ENCODE results near the gene MSLN.
A peak's percentile ranks its signal among the peaks of the same experiment; 100 is the strongest.

The MSLN gene

GRCh38 chr16:722835-723633 lies 37.5 kb upstream of the MSLN start:
- DNase-seq (ENCODE audit: insufficient read length, low spot score) (no peak), FAIRE-seq (no peak)

- no peak for FAIRE-seq
- no peak for DNase-seq (ENCODE audit: insufficient read length, low spot score)
Observed at GRCh38 chr16:723695-724094, 36.8 kb upstream of the MSLN start.

GRCh38 chr16:724188-725040 lies 36.1 kb upstream of the MSLN start:
- no peak for DNase-seq (ENCODE audit: insufficient read length, low spot score)
- no peak for FAIRE-seq

- FAIRE-seq (no peak), DNase-seq (ENCODE audit: insufficient read length, low spot score) (no peak)
Observed at GRCh38 chr16:725041-725376, 35.5 kb upstream of the MSLN start.

- FAIRE-seq (peak; percentile 63), DNase-seq (ENCODE audit: insufficient read length, low spot score) (no peak)
Observed at GRCh38 chr16:725463-726187, 34.9 kb upstream of the MSLN start.

- DNase-seq (ENCODE audit: insufficient read length, low spot score): no peak
- no peak for FAIRE-seq
Observed at GRCh38 chr16:726188-726437, 34.4 kb upstream of the MSLN start.

GRCh38 chr16:726438-727290 lies 33.9 kb upstream of the MSLN start, which contains the start of the genes CCDC78 and HAGHL:
TSS of gene CCDC78 (minus strand) at chr16:726443. CDS start at chr16:726367, 76 bp downstream.
TSS of gene HAGHL (plus strand) at chr16:727106. CDS start at chr16:727510, 404 bp downstream.
- FAIRE-seq: peak; percentile 51
- no peak for DNase-seq (ENCODE audit: insufficient read length, low spot score)

GRCh38 chr16:727291-727977 lies 33.1 kb upstream of the MSLN start:
- no peak for DNase-seq (ENCODE audit: insufficient read length, low spot score)
- no peak for FAIRE-seq

GRCh38 chr16:728131-728889 lies 32.2 kb upstream of the MSLN start:
- FAIRE-seq: peak; percentile 94
- peak; percentile 76 for DNase-seq (ENCODE audit: insufficient read length, low spot score)

- FAIRE-seq (no peak), DNase-seq (ENCODE audit: insufficient read length, low spot score) (no peak)
Observed at GRCh38 chr16:728890-729744, 31.4 kb upstream of the MSLN start.

GRCh38 chr16:729768-730665 lies 30.5 kb upstream of the MSLN start:
- FAIRE-seq (no peak), DNase-seq (ENCODE audit: insufficient read length, low spot score) (no peak)

GRCh38 chr16:730666-731509 lies 29.6 kb upstream of the MSLN start:
- DNase-seq (ENCODE audit: insufficient read length, low spot score): no peak
- no peak for FAIRE-seq

- FAIRE-seq (no peak), DNase-seq (ENCODE audit: insufficient read length, low spot score) (no peak)
Observed at GRCh38 chr16:732332-732731, 28.2 kb upstream of the MSLN start.

- no peak for DNase-seq (ENCODE audit: insufficient read length, low spot score)
- FAIRE-seq: no peak
Observed at GRCh38 chr16:732936-733335, 27.6 kb upstream of the MSLN start.

GRCh38 chr16:733382-734207 lies 26.9 kb upstream of the MSLN start:
- DNase-seq (ENCODE audit: insufficient read length, low spot score) (no peak), FAIRE-seq (peak; percentile 36)

Data from HTR-8/SVneo (cell line).